ENCODE data around the gene SARDH.

Gene SARDH

DNA sequence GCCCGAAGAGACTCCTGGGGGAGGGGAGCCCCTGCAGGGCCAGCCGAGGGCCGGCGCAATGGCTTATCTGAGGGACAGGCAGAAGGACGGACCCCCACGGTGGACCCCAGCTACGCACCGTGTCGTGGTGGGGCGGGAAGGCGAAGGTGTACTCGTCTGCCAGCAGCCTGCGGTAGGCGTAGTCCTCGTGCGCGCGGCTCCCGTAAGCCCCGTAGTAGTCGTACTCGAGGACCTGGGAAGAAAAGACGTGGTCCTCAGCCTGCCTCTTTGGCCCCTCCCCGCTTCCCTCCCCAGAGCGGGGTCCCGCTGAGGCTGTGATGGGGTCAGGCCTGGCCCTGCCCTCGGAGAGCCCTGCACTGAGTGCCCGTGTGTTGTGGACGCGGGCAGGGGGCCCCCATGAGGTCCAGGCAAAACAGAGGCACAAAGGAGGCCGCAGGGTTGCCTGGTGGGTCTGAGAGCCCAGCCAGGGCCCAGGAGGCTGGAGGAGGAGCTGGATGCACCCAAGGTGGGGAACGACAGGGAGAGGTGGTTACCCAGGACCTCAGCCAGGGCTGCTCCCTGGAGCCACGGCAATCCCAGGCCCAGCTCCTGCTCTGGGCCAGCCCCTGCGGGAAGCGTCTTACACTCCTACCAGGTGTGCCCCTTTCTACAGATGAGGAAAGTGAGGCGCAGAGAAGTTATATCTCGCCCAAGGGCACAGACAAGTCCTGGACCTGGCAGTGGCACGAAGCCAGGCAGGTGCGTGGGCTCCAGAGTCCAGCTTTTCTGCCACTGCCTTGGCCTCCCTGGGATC is 35.2 kb downstream of the SARDH start:
- DNase-seq (ENCODE audit: low read depth in 2 of 2), result no peak

DNA sequence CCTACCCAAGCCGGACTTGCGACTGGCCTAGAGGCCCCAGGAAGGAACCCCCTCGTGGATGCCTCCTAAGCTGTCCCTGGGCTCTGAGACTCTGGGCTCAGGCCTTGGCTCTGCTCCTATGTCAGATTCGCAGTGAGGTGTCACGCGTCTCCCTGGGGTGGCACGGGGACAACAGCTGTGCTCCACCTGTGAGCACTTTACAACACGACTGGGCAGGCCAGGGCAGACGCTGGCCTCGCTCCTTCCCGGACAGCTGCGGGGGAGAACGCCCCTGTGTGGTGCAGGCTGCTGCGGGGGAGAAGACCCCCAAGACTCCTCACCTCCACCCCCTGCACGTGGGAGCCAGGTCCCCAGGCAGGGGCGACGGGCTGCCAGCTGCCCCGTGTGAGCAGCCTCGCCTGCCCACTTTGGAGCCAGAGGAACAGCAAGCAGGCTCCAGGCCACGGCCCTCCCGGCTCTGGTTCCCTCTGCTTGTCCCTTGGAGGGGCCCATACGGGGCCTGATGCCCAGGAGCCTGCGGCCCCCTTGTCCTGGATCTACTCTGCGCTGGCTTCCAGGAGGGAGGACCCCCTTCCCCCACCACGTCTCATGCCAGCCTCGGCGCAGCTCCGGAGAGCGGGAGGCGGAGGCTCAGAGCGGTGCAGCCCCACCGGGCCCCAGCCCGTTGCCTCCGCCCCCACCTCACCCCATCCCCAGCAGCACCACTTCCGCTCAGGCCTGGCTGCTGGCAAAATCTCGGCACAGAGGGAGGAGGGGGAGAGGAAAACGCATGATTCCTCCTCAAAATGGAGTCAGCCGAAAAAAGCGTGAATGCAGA is 36.0 kb downstream of the SARDH start:
- DNase-seq (ENCODE audit: low read depth in 2 of 2), result peak in 1 of 2 donors; percentile 27

DNA sequence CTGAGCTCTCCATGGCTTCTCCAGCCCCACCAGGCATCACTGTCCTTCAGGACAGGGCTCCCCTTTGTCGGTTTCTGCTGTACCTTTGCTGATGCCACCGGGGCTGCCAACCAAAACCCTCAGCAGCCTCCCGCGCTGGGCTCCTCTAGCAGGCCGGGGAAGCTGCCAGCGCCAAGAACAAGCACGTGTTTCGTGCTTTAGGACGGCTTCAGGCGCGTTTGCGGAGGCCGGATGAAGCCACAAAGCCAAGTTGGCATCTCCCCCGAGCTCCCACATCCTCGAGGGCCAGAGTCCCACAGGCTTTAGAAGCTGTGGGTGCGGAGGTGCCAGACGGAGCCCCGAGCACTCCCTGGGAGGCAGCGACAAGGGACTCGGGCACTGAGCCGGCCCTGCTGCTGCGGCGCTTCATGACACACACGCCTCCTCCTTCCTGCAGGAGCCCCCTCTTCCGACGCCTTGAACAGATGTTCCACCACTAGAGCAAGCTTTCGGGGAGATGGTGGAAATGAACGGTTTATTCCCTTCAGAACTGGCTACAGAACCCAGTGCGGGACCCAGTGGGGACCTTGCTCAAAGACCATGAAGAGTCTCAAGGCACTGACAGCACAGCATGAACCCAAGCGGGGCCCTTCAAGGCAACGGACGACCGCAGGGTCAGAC is 36.7 kb downstream of the SARDH start:
- DNase-seq (ENCODE audit: low read depth in 2 of 2), result no peak

DNA sequence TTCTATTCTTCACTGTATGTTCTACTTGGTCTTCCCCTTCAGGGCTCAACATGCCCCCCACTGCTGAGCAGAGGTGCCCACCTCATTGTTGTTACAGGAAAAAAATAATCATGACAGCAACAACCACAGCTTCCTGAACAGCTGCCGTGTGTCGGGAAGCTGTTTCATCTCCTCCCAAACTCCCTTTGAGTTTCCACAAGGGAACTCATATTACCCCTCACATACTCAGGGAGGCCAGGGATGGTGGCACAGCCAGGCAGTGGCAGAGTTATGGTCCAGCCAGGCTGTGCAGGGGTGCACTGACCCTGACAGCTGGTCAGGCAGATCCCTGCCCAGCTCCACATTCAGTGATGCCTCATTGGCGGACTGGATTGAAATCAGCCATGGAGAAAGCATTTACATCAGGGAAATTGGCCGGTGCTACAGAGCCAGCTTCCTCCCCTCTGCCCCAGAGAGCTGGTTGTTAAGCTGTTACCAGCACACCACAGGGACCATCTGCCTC is 37.3 kb downstream of the SARDH start:
- DNase-seq (ENCODE audit: low read depth in 2 of 2), result no peak

DNA sequence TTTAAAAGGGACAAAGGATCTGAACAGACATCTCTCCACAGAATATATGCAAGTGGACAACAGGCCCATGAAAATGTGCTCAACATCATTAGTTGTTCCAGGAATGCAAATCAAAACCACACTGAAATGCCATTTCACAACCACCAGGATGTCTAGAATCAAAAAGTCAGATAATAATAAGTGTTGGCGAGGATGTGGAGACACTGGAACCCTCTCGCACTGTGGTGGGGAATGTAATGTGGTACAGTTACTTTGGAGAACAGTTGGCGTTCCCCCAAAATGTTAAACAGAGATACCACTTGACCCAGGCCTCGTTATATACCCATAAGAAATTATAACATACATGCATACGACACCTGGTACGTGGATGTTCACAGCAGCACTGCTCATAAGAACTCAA is 38.6 kb downstream of the SARDH start:
- DNase-seq (ENCODE audit: low read depth in 2 of 2), result no peak

DNA sequence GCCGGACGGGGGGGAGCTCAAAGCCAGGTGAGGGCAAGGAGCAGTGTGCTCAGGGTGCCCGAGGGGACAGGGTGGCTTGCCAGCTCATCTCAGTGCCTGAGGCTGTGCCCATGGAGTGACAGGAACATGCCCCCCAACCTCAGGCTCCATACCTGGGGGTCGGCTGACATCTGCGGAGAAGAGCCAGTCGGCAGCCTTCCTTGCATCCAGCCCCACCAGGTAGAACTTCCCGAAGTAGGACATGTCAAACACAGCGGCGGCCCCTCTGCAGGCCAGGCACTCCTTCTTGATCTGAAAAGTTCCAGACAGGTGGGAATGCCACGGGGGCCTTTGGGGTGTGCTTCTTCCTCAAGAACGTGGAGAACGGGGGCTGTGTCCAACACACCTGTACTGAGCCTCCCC is 42.1 kb downstream of the SARDH start:
- no peak for DNase-seq (ENCODE audit: low read depth in 2 of 2)

DNA sequence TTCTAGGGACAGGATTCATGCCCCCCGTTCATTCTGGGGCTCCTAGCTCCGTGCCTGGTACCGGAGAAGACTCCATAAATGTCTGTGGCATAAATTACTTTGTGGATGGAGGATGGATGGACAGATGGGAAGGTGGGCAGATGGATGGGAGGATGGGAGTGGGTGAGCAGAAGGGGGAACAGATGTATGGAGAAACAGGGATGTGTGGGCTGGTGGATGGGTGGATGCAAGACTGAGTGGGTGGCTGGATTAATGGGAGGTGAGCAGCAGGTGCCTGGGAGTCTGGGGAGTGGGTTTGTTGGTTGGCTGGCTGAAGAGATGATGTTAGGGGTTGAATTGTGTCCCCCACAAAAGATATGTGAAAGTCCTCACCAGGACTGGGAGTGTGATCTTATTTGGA is 43.5 kb downstream of the SARDH start:
- no peak for DNase-seq (ENCODE audit: low read depth in 2 of 2)

DNA sequence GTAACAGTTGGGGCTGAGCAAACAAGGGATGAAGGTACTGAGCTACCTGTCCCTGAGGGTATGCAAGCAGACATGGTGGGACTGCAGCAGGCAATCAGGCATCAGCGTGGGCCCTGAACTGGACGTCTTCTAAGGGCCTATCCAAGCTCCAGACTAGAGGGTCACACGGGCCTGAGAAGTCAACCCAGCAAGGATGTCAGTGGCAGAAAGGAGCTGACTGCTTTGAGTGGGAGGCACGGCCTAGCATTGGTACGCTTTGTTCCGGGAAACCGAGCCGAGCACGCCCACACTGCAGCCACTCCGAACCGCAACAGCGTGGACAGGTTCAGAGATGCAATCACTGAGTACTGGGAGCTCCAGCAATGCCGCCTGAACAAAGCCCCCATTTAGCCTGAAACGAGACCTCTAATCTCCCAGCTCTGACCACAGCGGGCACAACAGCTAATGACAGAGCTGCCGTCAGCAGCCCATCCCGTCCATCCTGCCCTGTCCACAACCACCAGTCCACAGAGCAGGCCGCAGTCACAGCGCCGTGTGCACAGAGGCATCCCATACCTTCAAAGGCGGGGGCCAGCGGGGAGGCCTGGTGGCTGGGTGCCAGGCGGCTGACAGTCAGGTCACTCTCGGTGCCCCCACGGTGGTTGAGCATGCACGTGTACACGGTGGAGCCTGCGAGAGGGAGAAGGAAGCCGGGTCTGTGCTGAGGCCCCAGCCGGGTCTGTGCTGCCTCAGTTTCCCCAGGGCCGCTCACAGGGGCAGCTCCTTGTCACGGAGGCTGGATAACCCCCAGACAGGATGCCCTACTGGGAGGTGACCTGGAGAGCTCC is 44.2 kb downstream of the SARDH start:
- no peak for DNase-seq (ENCODE audit: low read depth in 2 of 2)

DNA sequence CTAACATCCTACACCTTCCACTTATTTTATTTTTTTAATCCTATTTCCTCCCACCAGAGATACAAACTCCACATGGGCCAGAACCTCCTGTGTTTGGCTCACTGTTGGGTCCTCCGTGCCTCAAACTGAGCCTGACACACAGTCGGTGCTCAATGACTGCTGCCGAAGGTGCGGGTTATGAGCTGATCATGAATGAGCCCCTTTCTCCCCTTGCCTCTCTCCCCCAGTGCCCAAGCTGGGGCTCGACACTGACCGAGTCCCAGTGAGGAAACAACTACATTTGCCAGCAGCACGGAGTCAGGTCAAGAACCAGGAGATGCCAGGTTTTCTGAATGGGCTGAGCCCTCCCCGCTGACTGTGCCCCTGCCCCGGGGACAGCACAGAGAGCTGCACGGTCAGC is 45.0 kb downstream of the SARDH start:
- no peak for DNase-seq (ENCODE audit: low read depth in 2 of 2)

DNA sequence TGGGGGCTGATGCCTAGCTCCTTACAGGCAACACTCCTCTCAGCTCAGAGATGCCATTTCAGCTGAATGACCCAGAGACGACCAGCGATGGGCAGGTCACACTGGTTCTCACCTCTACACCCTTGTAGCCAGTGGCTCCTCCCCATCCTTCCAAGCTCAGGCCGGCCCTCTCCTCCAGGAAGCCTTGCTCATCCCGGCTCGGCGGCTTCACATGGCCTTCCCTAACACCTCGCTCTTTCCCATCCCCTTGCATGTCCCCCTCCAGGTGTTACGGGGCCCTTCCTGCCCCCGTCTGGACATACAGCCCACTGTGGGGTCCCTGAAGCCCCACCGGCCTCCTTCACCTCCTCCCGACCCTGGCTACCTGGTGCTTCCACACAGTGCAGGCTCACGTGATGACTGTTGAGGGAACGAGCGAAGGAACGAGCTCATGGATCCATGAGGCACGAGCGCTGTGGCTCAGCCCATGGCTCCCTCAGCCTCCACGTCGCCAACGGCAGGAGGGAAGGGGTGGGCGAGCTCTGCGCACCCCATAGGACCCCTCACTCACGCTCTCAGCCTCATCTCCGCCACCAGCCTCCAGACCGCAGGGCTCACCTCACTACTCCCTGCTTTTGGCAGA is 45.7 kb downstream of the SARDH start:
- DNase-seq (ENCODE audit: low read depth in 2 of 2), result no peak

DNA sequence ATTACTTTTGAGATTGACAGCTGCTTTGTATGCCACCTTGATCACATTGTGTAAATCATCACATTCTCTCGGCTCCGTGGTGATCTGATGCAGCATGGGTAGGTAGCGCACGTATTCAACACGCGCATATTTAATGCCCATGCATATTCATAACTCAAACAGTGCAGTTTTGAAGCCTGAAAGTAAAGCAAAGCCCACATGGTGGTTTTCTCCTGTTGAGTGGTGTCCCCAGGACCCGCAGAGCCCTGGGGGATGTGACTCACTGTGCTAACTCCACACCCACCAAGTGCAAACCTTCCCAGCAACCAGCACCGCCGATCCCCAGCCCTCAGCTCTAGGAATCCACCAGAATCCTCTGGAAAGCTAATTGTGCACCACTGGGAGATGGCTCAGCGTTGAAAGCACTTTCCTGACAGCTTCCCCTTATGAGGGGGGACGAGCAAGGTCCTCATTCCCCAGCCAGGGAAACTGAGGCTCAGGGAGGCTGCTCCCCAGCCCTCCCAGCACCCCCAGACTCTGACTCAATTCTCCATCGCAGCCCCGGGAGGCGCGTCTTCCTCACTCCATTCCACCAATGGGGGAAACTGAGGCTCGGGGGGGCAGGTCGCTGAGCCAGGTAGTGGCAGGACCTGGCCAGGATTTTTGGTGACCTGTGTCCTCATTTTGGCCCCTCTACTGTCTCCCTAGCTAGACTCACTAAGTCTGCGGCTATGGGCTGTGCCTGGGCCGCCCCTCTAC is 46.4 kb downstream of the SARDH start:
- no peak for DNase-seq (ENCODE audit: low read depth in 2 of 2)

DNA sequence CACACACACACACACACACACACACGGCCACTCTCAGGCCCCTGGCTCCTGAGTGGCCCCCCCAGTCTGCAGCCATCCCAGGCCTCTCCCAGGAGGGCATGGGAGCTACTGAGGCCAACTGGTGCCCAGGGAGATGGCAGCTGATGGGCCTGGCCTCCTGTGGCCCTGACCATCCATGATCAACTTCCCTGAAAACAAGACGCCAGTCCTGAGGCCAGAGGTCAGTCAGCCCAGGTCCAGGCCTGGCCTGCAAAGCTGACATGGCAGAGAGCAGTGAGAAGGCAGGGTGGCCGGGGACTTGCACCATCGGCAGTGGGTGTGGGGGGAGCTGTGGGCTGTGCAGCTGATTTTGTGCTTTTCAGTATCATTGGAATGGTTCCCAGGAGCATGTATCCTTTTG is 47.0 kb downstream of the SARDH start:
- DNase-seq (ENCODE audit: low read depth in 2 of 2), result no peak

DNA sequence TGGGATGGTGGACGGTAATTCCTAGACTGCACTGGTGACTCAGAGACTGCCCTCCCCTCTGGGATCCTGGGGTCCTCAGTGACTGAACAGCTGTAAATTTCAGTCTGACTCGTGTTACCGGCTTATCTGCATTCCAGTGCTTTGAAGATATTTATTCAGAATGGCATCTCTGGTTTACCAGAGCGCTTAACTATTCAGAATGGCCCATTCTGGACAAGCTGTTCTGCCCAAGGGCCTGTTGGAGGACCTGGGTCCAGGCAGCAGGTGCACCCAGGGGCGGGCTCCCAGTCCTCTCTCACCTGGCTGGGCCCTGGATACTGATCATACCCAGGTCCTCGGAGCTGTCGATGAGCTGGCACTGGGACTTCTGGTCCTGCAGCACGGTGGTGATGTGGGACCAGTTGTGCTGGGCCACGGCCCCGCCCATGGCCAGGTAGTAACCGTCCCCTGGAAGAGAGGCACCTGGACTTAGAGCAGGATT is 48.0 kb downstream of the SARDH start:
- DNase-seq (ENCODE audit: low read depth in 2 of 2), result no peak

DNA sequence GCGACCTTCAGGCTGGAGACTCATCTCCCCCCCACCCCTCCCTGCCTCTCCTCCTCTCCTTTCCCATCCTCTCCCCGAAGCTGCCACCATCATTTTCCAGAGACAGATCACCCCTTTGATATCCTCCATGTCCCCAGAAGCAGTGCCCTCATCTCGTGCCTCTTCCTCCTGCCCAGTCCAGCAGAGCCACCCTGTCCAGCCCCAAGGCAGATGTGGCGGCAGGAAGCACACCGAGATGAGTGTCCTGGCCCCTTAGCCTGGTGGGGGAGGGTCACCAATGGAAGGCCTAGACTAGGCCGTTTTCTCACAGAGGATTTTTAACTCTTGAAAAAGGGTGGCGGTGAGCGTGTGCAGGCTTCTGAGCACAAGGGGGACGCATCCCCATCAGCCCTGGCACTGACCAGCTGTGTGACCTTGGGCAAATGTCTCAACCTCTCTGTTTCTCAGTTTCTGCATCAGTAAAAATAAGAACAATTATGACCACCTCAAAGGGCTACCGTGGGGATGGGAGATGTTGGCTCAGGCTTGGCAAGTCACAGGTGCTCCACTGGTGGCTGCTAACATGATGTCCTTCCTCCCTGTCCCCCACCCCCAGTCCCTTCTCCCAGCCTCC is 48.9 kb downstream of the SARDH start:
- no peak for DNase-seq (ENCODE audit: low read depth in 2 of 2)

DNA sequence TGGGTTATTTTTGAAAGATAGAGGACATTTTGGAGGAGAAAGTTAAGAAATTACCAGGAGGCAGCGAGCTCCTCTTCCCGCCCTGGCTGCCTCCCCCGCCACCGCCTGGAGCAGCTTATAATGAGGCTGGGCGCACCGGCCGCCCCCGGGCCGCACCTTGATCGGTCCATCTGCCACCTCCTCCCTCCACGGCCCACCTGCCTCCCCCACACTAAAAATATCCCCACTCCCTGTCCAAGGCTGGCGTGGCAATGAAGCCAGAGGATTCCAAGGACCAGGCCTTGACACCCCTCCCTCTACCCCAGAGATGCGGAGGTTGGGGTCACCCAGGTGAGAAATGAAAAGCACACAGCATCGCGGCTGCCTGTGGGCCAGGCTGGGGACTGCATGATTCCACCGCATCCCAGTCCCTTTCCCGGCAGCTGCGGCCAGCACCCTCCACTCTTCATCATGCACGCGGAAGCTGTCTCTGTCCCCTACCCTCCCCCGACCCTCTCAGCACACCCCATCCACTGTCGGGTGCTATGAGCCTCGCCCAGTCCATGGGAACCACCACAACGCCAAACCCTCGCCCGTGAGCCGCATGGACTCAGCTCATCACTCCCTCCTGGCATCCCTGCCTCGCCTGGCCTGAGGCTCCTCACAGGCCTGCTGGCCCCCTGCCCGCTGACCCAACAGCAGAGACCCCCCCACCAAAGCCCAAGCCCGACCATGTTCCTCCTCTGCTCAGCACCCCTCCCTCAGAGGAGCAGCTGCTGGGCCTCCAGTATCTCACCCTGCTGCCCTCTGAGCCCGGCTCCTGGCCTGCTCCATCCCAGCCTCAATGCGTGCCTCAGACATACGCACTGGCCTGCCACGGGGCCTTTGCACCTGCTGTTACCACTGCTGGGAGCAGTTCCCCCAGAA is 50.0 kb downstream of the SARDH start:
- DNase-seq (ENCODE audit: low read depth in 2 of 2), result no peak

DNA sequence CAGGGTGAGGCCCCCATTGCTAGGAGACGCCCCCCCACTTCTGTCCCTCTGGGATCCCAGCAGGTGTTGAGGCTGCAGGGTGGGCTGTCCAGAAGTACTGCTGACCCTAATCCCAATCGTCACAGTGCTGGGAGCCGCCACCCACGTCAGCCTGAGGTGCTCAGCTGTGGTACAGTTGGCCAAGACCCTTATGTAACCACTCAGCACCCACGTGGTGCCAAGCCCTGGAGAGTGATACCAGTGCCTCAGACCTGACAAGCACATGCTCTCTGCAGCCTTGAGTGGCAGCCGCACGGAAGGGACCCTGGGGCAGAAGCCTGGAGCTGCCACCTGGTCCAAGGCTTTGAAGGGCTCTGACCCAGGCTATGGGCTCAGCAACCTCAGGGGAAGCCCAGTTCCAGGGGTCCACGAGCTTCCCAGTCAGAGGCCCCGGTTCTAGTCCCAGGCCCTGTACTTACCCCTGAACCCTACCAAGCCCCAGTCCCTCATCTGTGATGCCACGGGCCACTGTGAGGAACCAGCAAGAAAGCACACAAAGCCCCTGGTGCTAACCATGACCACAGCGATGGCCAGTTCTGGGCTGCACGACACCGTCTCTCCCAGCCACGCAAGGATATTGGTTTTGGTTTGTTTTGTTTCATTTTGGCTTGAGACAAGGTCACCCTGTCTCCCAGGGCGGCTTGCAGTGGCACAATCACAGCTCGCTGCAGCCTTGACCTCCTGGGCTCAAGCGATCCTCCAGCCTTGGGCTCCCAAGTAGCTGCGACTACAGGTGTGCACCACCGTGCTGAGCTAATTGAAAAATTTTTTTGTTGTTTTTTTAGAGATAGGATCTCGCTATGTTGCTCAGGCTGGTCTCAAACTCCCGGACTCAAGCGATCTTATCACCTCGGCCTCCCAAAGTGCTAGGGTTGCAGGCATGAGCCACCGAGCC is 51.2 kb downstream of the SARDH start:
- no peak for DNase-seq (ENCODE audit: low read depth in 2 of 2)

Data from stimulated activated CD8-positive, alpha-beta memory T cell treated with anti-CD3 and anti-CD28 coated beads, Interleukin-7, amount 100 ng/mL, for 1 hour (primary cell).